ENCODE data around the gene CLUH. TPM values are rescaled to one million over a fixed set of nuclear protein-coding genes. Genes with fewer than 3 reads are reported as not detected.
A peak's percentile ranks its signal among the peaks of the same experiment; 100 is the strongest.

The CLUH gene
- 10 to 100 TPM; 26.3 to 70.9 (median 39.3) TPM for total RNA-seq
- 100 to 1,000 TPM in 1 of 3 donors, 10 to 100 TPM in 2; 20.4 to 119 (median 27.0) TPM for polyA plus RNA-seq

GRCh38 chr17:2711608-2712299 is at the start of gene CLUH:
Gene CLUH (minus strand): TSS chr17:2711764. CDS start chr17:2711661, 103 bp downstream.
- H3K4me1 ChIP-seq: peaks cover 0 to 59% (median 52%) of the 10 kb centered on the region in 4 donors
- peak; percentile 98 for DNase-seq
- no peaks in the 10 kb centered on the region for H3K27me3 ChIP-seq
- H3K27ac ChIP-seq: peak within 1 kb of the TSS; percentile 81 to 92 (median 85)
- no peaks in the 10 kb centered on the region for H3K9me3 ChIP-seq
- WGBS, 2 donors: 1 to 3% methylated on average over 76 of the region's 76 CpGs
- H3K36me3 ChIP-seq: peaks cover 0 to 10% (median 0%) of the 10 kb centered on the region in 4 donors
- peak within 1 kb of the TSS; percentile 70 to 98 (median 88) for H3K4me3 ChIP-seq
- TF ChIP-seq POLR2AphosphoS5 (IDR thresholded peaks at IDR 0.05): peak; percentile 71 to 94 (median 90)
- TF ChIP-seq CTCF (IDR thresholded peaks at IDR 0.05): no peak
- peak in 1 of 4 donors; percentile 66 for TF ChIP-seq EP300 (IDR thresholded peaks at IDR 0.05)
- peak; percentile 39 to 72 for TF ChIP-seq POLR2A (IDR thresholded peaks at IDR 0.05)
- intact Hi-C loops (cut with DNase I): loop anchor here (2.0 to 5.0 kb wide), 2 partner anchors 117 to 199 kb away; partner anchors contain the start of gene METTL16

GRCh38 chr17:2758870-2759269 is 47.3 kb upstream of the CLUH start:
- no peak for DNase-seq
- TF ChIP-seq POLR2A (IDR thresholded peaks at IDR 0.05): no peak
- intact Hi-C loops (cut with DNase I): no loop called here
- no peaks in the 10 kb centered on the region for H3K9me3 ChIP-seq
- H3K4me3 ChIP-seq: no peak overlapping the region
- WGBS, 2 donors: 76 to 84% methylated on average over 4 of the region's 4 CpGs
- H3K4me1 ChIP-seq: peaks cover 0 to 12% (median 7%) of the 10 kb centered on the region in 4 donors
- H3K36me3 ChIP-seq: no peaks in the 10 kb centered on the region
- H3K27ac ChIP-seq: no peak overlapping the region
- H3K27me3 ChIP-seq: peaks cover 20 to 53% (median 37%) of the 10 kb centered on the region in 3 donors

GRCh38 chr17:2755891-2756724 is 44.5 kb upstream of the CLUH start:
- no peaks in the 10 kb centered on the region for H3K9me3 ChIP-seq
- intact Hi-C loops (cut with DNase I): no loop called here
- TF ChIP-seq POLR2AphosphoS5 (IDR thresholded peaks at IDR 0.05) (no peak), POLR2A (IDR thresholded peaks at IDR 0.05) (no peak), EP300 (IDR thresholded peaks at IDR 0.05) (no peak), CTCF (IDR thresholded peaks at IDR 0.05) (no peak)
- DNase-seq: no peak
- H3K27me3 ChIP-seq: peaks cover 20 to 77% (median 37%) of the 10 kb centered on the region in 3 donors
- no peak overlapping the region for H3K27ac ChIP-seq
- peak overlapping the region in 3 of 4 donors; percentile 25 to 45 (median 41) for H3K4me3 ChIP-seq
- 3 to 14% methylated on average over 46 of the region's 46 CpGs for WGBS, 2 donors
- H3K36me3 ChIP-seq: no peaks in the 10 kb centered on the region
- peaks cover 0 to 12% (median 7%) of the 10 kb centered on the region in 4 donors for H3K4me1 ChIP-seq

- intact Hi-C loops (cut with DNase I): no loop called here
- DNase-seq: no peak
- no peaks in the 10 kb centered on the region for H3K36me3 ChIP-seq
- H3K27ac ChIP-seq: no peak overlapping the region
- peaks cover 0 to 19% (median 18%) of the 10 kb centered on the region in 4 donors for H3K4me1 ChIP-seq
- H3K4me3 ChIP-seq: no peak overlapping the region
- no peaks in the 10 kb centered on the region for H3K9me3 ChIP-seq
- no peak for TF ChIP-seq POLR2AphosphoS5 (IDR thresholded peaks at IDR 0.05)
- TF ChIP-seq POLR2A (IDR thresholded peaks at IDR 0.05): no peak
- TF ChIP-seq CTCF (IDR thresholded peaks at IDR 0.05): no peak
- TF ChIP-seq EP300 (IDR thresholded peaks at IDR 0.05): no peak
- 83 to 93% methylated on average over 2 of the region's 2 CpGs for WGBS, 2 donors
- peaks cover 22 to 92% (median 45%) of the 10 kb centered on the region in 3 donors for H3K27me3 ChIP-seq
Measured at GRCh38 chr17:2751491-2751890, 39.9 kb upstream of the CLUH start.

- Histone ChIP-seq H3K4me1 (peaks cover 0 to 14% (median 12%) of the 10 kb centered on the region in 4 donors), H3K27ac (no peak overlapping the region), H3K4me3 (no peak overlapping the region), H3K36me3 (no peaks in the 10 kb centered on the region), H3K9me3 (no peaks in the 10 kb centered on the region), H3K27me3 (peaks cover 14 to 89% (median 37%) of the 10 kb centered on the region in 3 donors)
- intact Hi-C loops (cut with DNase I): no loop called here
- TF ChIP-seq POLR2AphosphoS5 (IDR thresholded peaks at IDR 0.05) (no peak), EP300 (IDR thresholded peaks at IDR 0.05) (no peak), POLR2A (IDR thresholded peaks at IDR 0.05) (no peak), CTCF (IDR thresholded peaks at IDR 0.05) (no peak)
- DNase-seq: no peak
- WGBS, 2 donors: 69 to 82% methylated on average over 2 of the region's 2 CpGs
Measured at GRCh38 chr17:2750721-2751120, 39.2 kb upstream of the CLUH start.

Data from sigmoid colon (tissue), 7 donors.